Activated naive CD4-positive, alpha-beta T cell treated with anti-CD3 and anti-CD28 coated beads, Interleukin-2, amount 10 ng/mL, durations not matched to agents 7 days and 5 days (primary cell): Measurements from ENCODE around the gene SMTN.

ENCODE experiments used
- CTCF ChIA-PET: fragments of 350-600 bp; sonication (Branson Sonifier 250); formaldehyde crosslinking; loops from one replicate; lab custom pipeline; 2021; ENCODE audit warnings: antibody characterized with exemption; lab: Charles Lee
- DNase-seq: peaks from one replicate; pipeline ENCODE4 v3.0.0-alpha.2; 2020
- H3K27ac Mint-ChIP-seq: one replicate; pipeline ENCODE4 v1.8.0; 2021; ENCODE audit warnings: mild to moderate bottlenecking, moderate library complexity, mixed read lengths
- H3K27me3 Mint-ChIP-seq: one replicate; pipeline ENCODE4 v1.8.0; 2021; ENCODE audit warnings: mild to moderate bottlenecking, mixed read lengths
- H3K36me3 Mint-ChIP-seq: one replicate; pipeline ENCODE4 v1.8.0; 2021; ENCODE audit warnings: mixed read lengths
- H3K4me1 Mint-ChIP-seq: one replicate; pipeline ENCODE4 v1.8.0; 2021; ENCODE audit warnings: mixed read lengths
- H3K4me3 Mint-ChIP-seq: one replicate; pipeline ENCODE4 v1.8.0; 2021; ENCODE audit warnings: mild to moderate bottlenecking, moderate library complexity, mixed read lengths
- H3K9me3 Mint-ChIP-seq: one replicate; pipeline ENCODE4 v1.8.0; 2021; ENCODE audit warnings: mixed read lengths

The SMTN gene

DNA sequence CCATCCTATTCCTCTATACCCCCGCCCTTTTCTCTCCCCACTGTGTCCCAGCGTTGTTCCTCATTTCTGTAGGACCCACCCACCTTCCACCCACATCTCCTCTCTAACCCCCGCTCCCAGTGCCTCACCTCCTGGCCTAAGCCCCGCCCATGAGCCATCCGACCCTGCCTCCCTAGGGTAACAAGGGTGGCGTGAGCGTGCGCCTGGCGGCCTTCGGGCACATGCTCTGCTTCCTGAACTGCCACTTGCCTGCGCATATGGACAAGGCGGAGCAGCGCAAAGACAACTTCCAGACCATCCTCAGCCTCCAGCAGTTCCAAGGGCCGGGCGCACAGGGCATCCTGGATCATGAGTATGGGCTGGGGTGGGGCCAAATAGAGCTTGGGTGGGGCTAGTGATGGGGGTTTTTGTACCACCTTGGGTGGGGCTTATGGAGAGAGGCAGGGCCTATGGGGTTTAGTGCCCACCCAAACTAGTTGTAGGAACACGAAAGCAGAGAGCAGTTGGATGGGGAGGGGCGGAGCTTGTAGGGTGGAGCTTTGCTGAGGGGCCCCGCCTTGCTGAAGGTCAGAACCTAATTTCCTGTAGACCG is 46.2 kb downstream of the SMTN start:
- Mint-ChIP-seq H3K9me3 (no peaks in the 10 kb centered on the region), H3K4me1 (no peaks in the 10 kb centered on the region), H3K27ac (no peak overlapping the region), H3K4me3 (no peak overlapping the region), H3K27me3 (peaks cover 35% of the 10 kb centered on the region), H3K36me3 (no peaks in the 10 kb centered on the region)
- CTCF ChIA-PET = no interaction called here
- no peak for DNase-seq

DNA sequence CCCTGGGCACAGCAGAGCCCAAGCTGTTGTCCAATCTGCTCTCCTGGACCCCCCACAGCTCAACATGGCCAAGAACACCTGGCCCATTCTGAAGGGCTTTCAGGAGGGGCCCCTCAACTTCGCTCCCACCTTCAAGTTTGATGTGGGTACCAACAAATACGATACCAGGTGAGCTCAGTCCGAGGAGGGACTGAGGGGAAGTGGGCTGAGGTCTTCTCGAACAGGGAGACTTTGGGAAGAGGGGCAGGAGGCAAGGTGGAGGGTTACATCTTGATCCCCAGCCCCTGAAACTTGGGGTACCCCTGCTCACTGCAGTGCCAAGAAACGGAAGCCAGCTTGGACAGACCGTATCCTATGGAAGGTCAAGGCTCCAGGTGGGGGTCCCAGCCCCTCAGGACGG is 47.0 kb downstream of the SMTN start:
- Mint-ChIP-seq H3K4me1 (no peaks in the 10 kb centered on the region), H3K9me3 (no peaks in the 10 kb centered on the region), H3K4me3 (no peak overlapping the region), H3K27ac (no peak overlapping the region), H3K27me3 (peaks cover 39% of the 10 kb centered on the region), H3K36me3 (no peaks in the 10 kb centered on the region)
- CTCF ChIA-PET = no interaction called here
- DNase-seq = no peak

DNA sequence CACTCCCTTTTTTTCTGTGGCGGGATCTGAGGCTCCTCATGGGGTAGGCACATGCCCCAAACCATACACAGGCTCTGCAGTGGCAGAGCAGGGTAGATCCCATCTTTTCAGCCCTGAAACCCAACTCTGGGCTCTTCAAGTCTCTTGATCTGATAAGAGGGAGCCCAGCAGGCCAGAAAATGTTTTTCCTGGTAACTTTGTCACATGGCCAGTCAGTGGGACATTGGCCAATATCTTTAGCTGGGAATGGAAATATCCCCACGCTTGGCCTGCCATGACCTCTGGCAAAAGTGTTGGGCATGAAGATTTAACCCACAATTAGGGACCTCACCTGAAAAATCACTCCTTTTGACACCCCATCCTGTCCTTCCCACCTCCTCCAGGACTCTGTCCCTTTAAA is 49.8 kb downstream of the SMTN start:
- no peak for DNase-seq
- Mint-ChIP-seq H3K4me3 (no peak overlapping the region), H3K27me3 (peaks cover 15% of the 10 kb centered on the region), H3K36me3 (no peaks in the 10 kb centered on the region), H3K4me1 (no peaks in the 10 kb centered on the region), H3K27ac (no peak overlapping the region), H3K9me3 (no peaks in the 10 kb centered on the region)
- CTCF ChIA-PET = no interaction called here

DNA sequence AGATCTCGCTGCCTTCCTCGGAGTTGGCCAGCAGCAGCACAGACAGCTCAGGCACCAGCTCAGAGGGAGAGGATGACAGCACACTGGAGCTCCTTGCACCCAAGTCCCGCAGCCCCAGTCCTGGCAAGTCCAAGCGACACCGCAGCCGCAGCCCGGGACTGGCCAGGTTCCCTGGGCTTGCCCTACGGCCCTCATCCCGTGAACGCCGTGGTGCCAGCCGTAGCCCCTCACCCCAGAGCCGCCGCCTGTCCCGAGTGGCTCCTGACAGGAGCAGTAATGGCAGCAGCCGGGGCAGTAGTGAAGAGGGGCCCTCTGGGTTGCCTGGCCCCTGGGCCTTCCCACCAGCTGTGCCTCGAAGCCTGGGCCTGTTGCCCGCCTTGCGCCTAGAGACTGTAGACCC is 52.8 kb downstream of the SMTN start:
- no peaks in the 10 kb centered on the region for H3K9me3 Mint-ChIP-seq

DNA sequence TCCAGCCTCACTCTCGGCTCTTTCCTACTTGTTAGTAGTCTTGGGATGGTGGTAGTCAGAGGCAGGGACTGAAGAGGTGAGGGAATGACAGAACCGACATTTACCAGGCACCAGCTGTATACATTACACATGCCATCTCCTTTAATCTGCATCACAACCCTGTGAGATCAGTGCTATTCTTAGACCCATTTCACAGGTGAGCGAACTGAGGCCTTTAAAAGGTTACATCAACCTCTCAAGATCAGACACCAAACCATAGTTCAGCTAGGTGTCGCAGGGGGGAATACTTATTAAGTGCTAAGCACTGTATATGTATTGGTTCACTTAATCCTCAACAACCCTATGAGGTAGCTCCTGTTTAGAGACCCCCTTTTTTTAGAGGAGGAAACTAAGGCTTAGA is 53.6 kb downstream of the SMTN start:
- DNase-seq = no peak
- no peaks in the 10 kb centered on the region for H3K9me3 Mint-ChIP-seq
- H3K27ac Mint-ChIP-seq = no peak overlapping the region
- H3K36me3 Mint-ChIP-seq = no peaks in the 10 kb centered on the region
- no peaks in the 10 kb centered on the region for H3K4me1 Mint-ChIP-seq
- CTCF ChIA-PET = no interaction called here
- peaks cover 12% of the 10 kb centered on the region for H3K27me3 Mint-ChIP-seq
- no peak overlapping the region for H3K4me3 Mint-ChIP-seq

More for the DNA sequence above, 52.8 kb downstream of the SMTN start:
- CTCF ChIA-PET = no interaction called here
- DNase-seq = no peak
- no peak overlapping the region for H3K4me3 Mint-ChIP-seq
- no peak overlapping the region for H3K27ac Mint-ChIP-seq
- no peaks in the 10 kb centered on the region for H3K4me1 Mint-ChIP-seq
- H3K36me3 Mint-ChIP-seq = no peaks in the 10 kb centered on the region
- peaks cover 9% of the 10 kb centered on the region for H3K27me3 Mint-ChIP-seq

DNA sequence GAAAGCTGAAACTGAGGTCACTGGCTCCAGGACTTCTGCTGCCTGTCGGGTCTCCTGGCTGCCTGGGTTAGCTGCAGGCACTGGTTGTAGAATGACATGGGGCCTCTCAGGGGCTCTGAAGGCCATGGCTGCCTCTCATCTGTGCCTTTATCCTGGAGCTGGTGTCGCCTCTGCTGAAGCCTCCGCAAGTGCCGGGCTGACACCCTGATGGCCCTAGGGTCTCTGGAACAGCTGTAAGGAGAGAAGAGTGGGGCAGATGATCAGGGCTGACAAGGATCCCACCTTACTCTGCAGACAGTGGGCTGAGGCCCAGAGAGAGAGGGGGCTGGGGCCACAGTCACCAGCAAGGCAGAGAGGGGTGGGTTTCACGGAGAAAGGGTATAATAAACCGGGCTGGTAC is 54.6 kb downstream of the SMTN start:
- CTCF ChIA-PET = no interaction called here
- H3K27ac Mint-ChIP-seq = no peak overlapping the region

DNA sequence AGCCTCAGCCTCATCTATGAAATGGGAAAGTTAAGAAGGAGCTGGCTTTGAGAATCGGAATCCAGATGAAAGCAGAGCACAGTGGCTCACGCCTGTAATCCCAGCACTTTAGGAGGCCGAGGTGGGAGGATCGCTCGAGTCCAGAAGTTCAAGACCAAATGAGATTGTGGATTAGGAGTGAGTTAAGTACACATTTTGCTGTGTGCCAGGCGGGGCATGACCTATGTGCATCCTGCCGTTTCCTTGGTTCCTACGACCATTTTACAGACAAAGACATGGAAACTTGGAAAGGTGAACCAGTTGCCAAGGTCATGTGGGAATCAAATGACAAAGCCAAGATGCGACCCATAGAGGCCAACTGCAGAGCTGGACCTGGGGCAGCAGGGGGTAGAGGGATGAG is 55.0 kb downstream of the SMTN start:
- H3K27ac Mint-ChIP-seq = no peak overlapping the region
- peaks cover 21% of the 10 kb centered on the region for H3K27me3 Mint-ChIP-seq
- CTCF ChIA-PET = no interaction called here

More for the DNA sequence above, 54.6 kb downstream of the SMTN start:
- H3K36me3 Mint-ChIP-seq = no peaks in the 10 kb centered on the region
- H3K4me1 Mint-ChIP-seq = no peaks in the 10 kb centered on the region
- no peak for DNase-seq
- no peaks in the 10 kb centered on the region for H3K9me3 Mint-ChIP-seq
- peaks cover 21% of the 10 kb centered on the region for H3K27me3 Mint-ChIP-seq
- no peak overlapping the region for H3K4me3 Mint-ChIP-seq

DNA sequence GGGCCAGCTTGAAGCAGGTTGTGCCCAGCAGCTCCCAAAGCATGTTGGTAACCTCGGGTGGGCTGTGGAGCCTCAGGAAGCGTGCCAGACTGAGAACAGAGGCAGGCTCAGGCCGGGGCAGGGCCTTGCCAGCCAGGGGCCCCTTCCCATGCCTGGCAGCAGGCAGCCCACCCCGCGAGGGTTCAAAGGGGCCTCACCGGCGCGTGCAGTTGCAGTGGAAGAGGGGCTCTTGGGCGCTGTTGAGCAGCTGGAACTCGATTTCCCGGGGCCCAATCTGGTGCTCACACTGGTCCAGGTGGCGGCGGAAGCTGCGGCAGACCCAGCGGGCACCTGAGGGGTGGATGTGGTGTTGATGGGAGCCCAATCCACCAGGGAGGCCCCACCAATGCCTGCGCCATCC is 55.6 kb downstream of the SMTN start:
- CTCF ChIA-PET = no interaction called here
- H3K4me3 Mint-ChIP-seq = no peak overlapping the region
- H3K27ac Mint-ChIP-seq = no peak overlapping the region
- H3K27me3 Mint-ChIP-seq = peaks cover 21% of the 10 kb centered on the region
- H3K9me3 Mint-ChIP-seq = no peaks in the 10 kb centered on the region
- DNase-seq = no peak
- H3K4me1 Mint-ChIP-seq = no peaks in the 10 kb centered on the region
- no peaks in the 10 kb centered on the region for H3K36me3 Mint-ChIP-seq

More for the DNA sequence above, 55.0 kb downstream of the SMTN start:
- H3K4me3 Mint-ChIP-seq = no peak overlapping the region
- no peaks in the 10 kb centered on the region for H3K9me3 Mint-ChIP-seq
- H3K36me3 Mint-ChIP-seq = no peaks in the 10 kb centered on the region
- DNase-seq = no peak
- no peaks in the 10 kb centered on the region for H3K4me1 Mint-ChIP-seq

DNA sequence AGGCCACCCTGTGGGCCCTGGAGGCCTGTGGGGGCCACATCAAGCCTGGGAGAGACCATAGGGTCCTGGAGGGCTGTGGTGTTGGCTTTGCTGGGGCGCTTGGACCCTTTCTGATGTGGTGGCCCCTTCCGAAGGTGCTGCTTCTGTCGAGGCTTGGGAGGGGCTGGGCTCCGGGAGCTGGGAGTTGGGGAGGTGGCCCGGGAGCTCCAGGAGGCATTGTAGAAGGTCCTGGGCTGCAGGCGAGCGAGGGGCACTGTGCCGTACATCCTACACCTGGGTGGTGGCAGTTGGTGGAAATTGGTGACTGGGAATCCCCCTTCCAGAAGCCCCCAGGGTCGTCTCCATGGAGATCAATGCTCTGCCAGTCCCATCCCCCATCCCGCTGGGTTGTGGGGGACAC is 56.6 kb downstream of the SMTN start:
- Mint-ChIP-seq H3K27ac (no peak overlapping the region), H3K4me3 (no peak overlapping the region), H3K9me3 (no peaks in the 10 kb centered on the region), H3K4me1 (no peaks in the 10 kb centered on the region), H3K27me3 (peaks cover 23% of the 10 kb centered on the region), H3K36me3 (no peaks in the 10 kb centered on the region)
- CTCF ChIA-PET = no interaction called here
- DNase-seq = no peak

DNA sequence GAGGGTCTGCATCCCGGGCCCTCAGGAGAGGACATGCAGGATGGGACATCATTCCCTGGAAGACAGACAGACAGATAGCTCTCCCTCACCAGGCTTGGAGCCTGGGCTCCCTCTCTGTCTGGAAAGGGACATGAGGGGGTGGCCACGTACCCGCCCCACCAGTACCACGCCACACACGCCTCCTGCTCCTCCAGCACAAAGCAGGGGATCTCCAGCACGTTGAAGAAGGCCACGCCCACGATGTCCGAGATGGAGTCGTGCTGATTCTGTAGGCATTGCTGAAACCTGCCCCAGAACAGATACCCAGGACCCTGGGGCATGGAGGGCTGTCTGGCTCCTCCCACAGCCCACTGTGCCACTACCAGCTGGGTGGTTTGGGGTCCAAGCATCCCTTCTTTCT is 57.0 kb downstream of the SMTN start:
- no peak overlapping the region for H3K4me3 Mint-ChIP-seq
- CTCF ChIA-PET = interaction anchor here (1.7 kb wide), 1 partner anchor 31 kb away, joined by 4 read pairs; the partner anchor contains the start of gene SELENOM
- H3K36me3 Mint-ChIP-seq = no peaks in the 10 kb centered on the region
- H3K4me1 Mint-ChIP-seq = no peaks in the 10 kb centered on the region
- no peak for DNase-seq
- no peak overlapping the region for H3K27ac Mint-ChIP-seq
- H3K27me3 Mint-ChIP-seq = peaks cover 23% of the 10 kb centered on the region
- H3K9me3 Mint-ChIP-seq = no peaks in the 10 kb centered on the region

DNA sequence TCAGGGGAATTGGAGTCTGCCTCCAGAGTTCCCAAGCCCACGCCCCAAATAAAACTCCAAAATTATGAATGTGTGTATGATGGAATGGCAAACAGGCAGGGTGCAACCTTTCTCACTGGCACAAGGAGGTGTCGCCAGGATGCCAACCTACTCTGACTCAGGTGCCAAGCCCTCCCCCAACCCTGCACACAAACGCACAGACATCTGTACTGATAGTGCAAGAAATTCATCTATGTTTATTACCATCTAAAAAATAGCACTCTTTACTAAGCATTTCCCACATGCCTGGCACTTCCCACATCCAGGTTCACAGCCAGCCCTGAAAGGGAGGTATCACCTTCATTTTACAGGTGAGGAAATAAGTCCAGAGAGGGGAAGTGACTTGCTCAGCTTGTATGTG is 57.9 kb downstream of the SMTN start:
- no peak overlapping the region for H3K4me3 Mint-ChIP-seq
- CTCF ChIA-PET = interaction anchor here (1.7 kb wide), 1 partner anchor 32 kb away, joined by 4 read pairs; the partner anchor contains the start of gene SELENOM
- peaks cover 2% of the 10 kb centered on the region for H3K4me1 Mint-ChIP-seq
- peaks cover 27% of the 10 kb centered on the region for H3K27me3 Mint-ChIP-seq
- H3K36me3 Mint-ChIP-seq = no peaks in the 10 kb centered on the region
- DNase-seq = no peak
- no peak overlapping the region for H3K27ac Mint-ChIP-seq
- no peaks in the 10 kb centered on the region for H3K9me3 Mint-ChIP-seq

DNA sequence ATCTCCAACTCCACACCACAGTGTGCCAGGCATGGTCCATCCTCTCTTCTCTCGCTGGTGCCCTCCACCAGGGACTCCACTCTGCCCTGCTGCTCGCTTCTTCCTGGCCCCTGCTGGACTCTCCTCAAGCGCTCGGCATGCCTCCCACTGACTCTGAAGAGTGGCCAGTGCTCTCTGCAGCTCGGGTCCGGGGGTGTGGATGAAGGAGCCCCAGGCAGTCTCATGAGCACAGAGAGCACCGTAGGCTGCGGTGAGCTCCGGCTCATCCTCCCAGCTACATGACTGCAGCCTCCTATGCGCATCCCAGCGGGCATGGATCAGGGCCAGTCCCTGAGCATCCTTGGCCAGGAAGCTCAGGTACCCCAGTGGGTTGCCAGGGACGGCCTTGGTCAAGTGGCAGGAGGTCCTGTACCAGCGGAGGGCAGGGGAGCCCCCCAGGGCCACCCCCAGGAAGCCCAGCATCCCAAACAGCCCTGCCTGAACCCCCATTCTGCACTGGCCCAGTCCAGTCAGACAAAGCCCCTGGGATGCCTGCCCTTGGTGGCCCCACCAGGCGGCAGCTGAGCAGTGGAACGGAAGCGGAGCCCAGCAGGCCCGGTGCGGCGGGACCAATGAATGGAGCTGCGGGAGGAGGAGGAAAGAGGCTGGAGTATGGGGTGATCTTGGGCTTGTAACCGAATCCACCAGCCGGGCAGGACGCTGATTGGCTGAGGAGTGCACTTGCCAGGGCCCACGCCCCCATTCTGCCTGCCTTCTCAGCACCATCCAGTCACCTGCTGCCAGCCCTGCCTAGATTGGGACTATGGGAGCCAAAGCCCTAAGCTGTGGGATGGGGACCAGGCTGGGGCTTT is 59.0 kb downstream of the SMTN start, which contains the start of gene PLA2G3:
PLA2G3 (minus strand) TSS at position 643 of the 851 bp plus-strand sequence; CDS start at position 489, 154 bp downstream.
- peaks cover 8% of the 10 kb centered on the region for H3K4me1 Mint-ChIP-seq
- H3K27me3 Mint-ChIP-seq = peaks cover 32% of the 10 kb centered on the region
- CTCF ChIA-PET = interaction anchor here (0.6 to 1.7 kb wide), 4 partner anchors 33 to 133 kb away, joined by 3 to 4 read pairs (median 4); partner anchors contain the start of gene SELENOM
- no peak for DNase-seq
- H3K27ac Mint-ChIP-seq = no peak within 1 kb of the TSS
- H3K9me3 Mint-ChIP-seq = peaks cover 2% of the 10 kb centered on the region
- no peak within 1 kb of the TSS for H3K4me3 Mint-ChIP-seq
- no peaks in the 10 kb centered on the region for H3K36me3 Mint-ChIP-seq

DNA sequence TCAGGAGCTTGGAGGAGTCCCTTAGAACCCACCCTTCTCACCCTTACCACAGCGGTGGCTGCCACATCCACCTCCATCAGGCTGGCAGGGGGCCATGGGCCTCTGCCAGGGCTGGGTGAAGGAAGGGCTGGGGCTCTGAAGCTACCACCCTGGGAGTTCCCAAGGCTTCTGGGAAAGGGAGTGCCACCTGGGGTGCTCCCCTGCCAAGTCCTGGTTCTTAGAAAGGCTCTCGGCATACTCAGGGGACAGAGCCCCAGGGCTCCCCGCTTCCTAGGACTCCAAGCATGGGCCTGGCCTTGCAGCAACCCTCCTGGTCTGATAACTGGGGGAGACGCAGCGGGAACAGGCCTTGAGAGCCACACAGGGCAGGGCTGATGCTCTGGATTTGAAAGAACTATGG is 59.6 kb downstream of the SMTN start:
- Mint-ChIP-seq H3K36me3 (no peaks in the 10 kb centered on the region), H3K4me1 (peaks cover 8% of the 10 kb centered on the region), H3K27me3 (peaks cover 32% of the 10 kb centered on the region), H3K27ac (no peak overlapping the region), H3K9me3 (peaks cover 2% of the 10 kb centered on the region), H3K4me3 (no peak overlapping the region)
- CTCF ChIA-PET = interaction anchor here (0.6 to 1.0 kb wide), 3 partner anchors 77 to 132 kb away, joined by 3 to 4 read pairs (median 3); no protein-coding TSS in a partner anchor
- no peak for DNase-seq

DNA sequence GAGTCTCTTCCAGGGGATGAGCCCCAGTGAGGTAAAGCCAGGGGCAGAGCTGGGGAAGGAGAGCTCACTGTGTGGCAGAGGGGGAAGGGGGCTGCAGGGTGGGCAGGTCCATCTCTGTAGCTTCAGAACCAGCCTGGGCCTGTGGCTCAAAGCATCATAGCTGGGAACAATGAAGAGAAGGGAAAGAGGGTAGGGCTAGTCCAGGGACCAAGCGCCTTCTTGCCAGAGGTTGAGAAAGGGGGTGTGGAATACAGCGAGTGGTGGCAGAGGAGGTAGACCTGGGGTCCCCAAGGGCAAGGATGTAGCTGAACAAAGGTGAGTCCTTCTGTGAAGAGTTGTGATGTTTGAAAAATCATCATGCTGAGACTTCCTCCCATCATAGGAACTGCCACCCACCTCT is 60.4 kb downstream of the SMTN start:
- Mint-ChIP-seq H3K27ac (no peak overlapping the region), H3K9me3 (peaks cover 2% of the 10 kb centered on the region), H3K4me3 (no peak overlapping the region), H3K27me3 (peaks cover 32% of the 10 kb centered on the region), H3K36me3 (no peaks in the 10 kb centered on the region), H3K4me1 (peaks cover 8% of the 10 kb centered on the region)
- no peak for DNase-seq
- CTCF ChIA-PET = interaction anchor here (0.5 kb wide), 1 partner anchor 555 kb away, joined by 3 read pairs; no protein-coding TSS in a partner anchor
